Femur (tissue), 1 donor: ENCODE data around the gene TSPEAR.
"Not testable (repeated sequence)": the region's sequence is repeated elsewhere in the genome, so short reads cannot be mapped to it uniquely, and the experiment has no call there.

ENCODE experiments used
- DNase-seq: peaks from one replicate; pipeline ENCODE4 v3.0.0-alpha.2; 2017

Gene TSPEAR

DNA sequence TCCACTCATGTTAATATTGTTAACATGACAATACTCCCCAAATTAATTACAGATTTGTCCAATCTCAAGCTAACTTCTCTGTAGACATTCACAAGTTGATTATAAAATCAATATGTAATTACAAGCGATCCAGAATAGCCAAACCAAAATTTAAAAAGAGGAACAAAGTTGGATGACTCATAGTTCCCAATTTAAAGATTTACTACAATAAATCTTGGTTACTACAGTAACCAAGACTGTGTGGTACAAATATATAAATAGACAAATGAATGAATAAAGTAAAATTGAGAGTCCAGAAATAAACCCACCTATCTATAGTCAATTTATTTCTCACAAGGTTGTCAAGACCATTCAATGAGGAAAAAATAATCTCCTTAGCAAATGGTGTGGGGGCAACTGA lies 145.0 kb downstream of the TSPEAR start:
- DNase-seq, result no peak

- DNase-seq, result no peak
Observed at GRCh38 chr21:44564886-44565598, 146.3 kb downstream of the TSPEAR start.

DNA sequence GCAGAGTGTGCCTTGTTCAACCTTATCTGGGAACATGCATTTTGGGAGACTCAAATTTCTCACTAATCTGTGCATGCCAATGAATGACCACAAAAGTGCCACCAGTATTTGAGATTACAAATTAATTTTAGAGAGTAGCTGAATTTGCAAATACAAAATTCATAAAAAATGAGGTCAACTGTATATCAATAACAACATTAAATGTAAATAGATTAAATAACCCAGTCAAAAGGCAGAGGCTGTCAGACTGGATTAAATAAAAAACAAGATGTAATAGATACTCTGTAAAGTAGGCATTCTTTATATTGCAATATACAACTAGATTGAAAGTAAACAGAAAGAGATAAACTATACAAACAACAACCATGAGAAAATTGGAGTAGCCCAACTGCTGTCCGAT lies 147.3 kb downstream of the TSPEAR start:
- no peak for DNase-seq

- no peak for DNase-seq
Observed at GRCh38 chr21:44558695-44559094, 152.7 kb downstream of the TSPEAR start, which contains the start of gene KRTAP10-3. Gene KRTAP10-3, minus strand, starts transcription at chr21:44558795. Its CDS starts 80 bp downstream, at chr21:44558715.

DNA sequence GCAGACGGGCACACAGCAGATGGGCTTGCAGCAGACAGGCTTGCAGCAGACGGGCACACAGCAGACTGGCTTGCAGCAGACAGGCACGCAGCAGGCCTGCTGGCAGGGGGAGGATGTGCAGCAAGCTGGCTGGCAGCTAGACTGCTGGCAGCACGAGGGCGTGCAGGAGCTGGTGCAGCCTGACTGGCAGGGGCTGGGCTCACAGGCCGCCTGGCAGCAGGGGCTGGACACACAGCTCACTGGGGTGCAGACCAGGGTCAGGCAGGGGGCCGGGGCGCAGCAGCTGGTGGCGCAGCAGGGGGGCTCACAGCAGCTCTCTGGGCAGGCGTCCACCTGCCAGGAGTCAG lies 153.1 kb downstream of the TSPEAR start:
- not testable (repeated sequence) for DNase-seq

GRCh38 chr21:44557491-44558328 lies 153.7 kb downstream of the TSPEAR start:
- DNase-seq, result no peak

DNA sequence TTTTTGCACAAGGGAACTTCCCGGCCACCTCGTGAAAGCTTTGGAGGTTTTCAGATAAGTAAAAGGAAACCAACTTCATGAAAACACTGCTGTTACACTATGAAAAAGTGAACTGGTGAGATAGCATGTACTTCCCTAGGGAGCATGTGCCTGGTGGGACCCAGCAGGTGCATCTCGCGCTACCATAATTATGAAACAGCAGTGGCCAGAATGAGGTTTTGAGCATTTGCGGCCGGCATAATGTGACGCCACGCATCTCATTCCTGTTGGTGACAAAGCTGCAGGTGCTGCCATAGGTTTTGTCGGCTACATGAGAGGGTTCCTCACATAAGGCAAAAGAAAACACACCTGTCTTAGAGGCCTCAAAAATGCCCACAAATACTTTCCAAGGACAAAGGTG lies 154.5 kb downstream of the TSPEAR start:
- no peak for DNase-seq

DNA sequence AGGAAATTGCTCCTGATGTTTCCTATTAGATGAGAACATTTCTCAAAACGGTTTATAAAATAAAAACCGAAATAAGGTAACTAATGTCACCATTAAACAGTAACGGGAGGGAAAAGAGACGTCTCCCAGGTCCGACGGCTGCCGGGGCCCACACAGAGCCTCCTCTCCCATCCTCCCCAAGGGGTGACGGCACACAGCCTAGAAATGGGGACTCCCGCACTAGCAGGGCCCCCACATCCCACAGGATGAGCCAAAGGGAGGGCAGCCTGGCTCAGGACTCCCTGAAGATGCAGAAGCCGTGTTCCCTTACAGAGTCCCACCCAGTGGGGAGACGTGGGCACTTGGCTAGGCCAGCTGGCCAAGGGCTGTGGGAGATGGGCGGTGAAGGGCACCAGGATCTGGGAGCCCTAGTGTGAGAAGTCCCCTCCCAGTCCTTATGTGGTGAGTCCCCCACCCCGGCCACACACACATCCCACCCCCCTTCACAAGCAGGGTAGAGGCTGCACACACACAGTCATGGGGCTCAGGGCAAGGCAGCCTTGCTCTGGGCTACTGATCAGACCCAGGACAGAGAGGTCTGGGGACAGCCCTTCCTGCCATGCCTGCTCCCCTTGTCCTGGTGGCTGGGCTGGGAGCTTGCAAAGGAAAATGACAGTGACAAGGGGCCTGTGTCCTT lies 156.0 kb downstream of the TSPEAR start:
- no peak for DNase-seq

- DNase-seq, result no peak
Observed at GRCh38 chr21:44552681-44553080, 158.7 kb downstream of the TSPEAR start.

- no peak for DNase-seq
Observed at GRCh38 chr21:44552136-44552535, 159.2 kb downstream of the TSPEAR start.

DNA sequence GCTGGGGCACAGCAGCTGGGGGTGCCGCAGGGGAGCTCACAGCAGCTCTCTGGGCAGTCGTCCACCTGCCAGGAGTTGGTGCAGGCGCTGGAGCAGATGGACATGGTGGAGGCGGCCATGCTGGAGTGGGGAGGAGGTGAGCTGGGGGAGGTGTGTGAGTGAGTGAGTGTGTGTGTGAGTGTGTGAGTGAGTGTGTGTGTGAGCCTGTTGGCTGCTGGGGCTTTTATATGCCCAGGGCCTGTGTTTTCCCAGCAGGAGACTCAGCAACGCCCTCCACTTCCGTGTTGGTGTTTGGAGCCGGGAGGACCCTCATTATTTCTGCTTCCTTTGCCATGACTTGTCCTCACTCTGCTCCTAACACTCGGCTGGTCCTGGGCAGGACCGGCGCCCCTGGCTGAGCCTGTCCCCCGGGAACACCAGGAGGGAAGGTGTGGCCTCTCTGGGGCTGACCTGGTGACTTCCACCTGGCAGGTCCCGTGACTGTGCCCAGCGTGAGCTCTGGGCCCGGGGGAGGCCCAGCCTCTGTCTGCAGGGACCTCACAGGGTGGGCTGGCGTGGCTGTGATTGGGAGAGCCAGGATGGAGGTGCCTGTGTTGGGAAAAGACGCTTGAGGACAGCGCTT lies 159.9 kb downstream of the TSPEAR start, which contains the start of gene KRTAP10-2:
Gene KRTAP10-2, minus strand, starts transcription at position 166 of the 622 bp plus-strand sequence. Its CDS starts 47 bp downstream, at position 119.
- no peak for DNase-seq

GRCh38 chr21:44550807-44551206 lies 160.6 kb downstream of the TSPEAR start:
- no peak for DNase-seq

DNA sequence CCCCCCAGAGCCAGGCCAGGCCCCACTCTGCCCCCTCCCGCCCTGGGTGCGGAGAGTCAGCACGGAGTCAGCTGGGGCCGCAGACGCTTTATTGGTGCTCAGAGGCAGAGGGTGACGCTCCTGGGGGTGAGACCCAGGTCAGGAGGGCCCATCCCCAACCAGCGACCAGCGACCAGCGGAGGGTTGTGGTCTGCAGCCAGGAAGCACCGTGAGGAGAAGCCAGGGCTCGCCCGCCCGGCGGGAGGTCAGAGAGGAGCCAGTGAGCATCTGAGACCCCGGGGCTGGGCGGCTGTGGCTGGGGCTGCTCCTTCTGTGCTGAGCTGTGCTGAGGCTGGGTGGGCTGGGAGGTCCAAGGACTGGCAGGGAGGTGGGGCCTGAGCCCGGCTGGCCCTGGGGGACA lies 161.1 kb downstream of the TSPEAR start:
- DNase-seq, result not testable (repeated sequence)

- DNase-seq, result no peak
Observed at GRCh38 chr21:44549525-44550211, 161.7 kb downstream of the TSPEAR start.

DNA sequence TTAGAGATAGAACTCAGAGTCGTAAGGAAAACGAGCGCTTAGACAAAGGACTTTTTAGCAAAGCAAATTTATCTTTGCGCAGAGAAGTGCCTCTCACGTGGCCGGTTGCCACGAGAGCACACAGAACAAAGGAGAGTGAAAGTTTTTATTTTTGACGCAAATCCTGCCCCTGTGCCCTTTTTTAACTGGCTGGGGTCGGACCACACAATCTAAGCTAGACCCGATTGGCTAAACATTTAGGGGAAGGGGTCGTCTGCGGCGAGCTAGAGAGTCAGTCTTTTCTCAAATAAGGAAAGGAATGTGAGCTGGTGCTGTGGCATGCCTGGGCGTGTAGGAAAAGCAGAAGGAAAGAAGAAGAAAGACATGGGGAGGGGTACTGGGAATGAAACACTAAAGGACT lies 162.4 kb downstream of the TSPEAR start:
- no peak for DNase-seq

DNA sequence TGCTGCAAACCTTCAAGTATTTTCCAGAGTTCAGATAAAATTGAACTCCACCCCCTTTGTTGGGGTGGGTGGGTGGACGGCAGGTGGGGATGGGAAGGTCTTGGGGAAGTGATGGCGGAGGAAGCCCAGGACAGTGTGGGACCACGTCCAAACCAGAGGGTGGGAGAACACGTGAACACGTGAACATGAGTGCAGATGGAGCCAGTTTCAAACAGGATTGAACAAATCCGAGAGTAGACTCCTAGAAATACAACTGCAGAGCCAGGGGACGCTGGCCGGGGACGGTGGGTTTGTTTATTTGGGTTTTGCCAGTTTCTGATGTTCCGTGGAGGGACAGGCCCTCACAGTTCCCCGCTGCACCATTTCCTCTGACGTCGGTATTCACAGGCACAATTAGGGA lies 163.0 kb downstream of the TSPEAR start:
- DNase-seq, result no peak

DNA sequence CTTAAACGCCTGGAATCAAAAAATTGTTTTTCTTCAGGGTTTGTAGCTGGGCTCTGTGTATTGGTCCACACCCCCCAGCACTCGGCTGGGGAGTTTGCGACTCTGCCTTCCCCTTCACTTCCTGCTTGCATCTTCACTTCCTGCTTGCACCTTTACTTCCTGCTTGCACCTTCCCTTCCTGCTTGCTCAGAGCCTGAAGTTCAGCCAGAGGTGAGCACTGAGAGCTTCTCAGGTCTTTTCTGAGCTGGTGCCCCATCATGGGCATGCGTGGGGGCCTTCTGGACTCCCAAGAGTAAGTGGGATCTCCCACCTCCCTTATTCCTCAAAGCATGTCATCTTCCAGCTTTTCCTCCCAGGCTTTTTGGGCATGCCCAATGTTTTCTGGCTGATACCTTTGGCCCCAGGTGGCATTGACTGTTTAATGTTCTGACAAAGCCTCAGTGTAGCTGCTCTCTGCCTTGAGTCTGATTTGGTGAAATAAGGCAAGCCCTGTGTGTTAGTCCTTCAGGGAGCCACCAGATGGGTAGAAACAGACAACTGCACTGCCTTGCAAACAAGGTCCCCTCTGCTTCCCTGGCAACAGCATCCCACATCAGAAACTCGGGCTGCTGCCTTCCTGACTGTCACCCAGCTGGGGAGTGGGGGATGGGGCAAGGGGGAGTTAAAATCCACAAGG lies 163.6 kb downstream of the TSPEAR start:
- no peak for DNase-seq

DNA sequence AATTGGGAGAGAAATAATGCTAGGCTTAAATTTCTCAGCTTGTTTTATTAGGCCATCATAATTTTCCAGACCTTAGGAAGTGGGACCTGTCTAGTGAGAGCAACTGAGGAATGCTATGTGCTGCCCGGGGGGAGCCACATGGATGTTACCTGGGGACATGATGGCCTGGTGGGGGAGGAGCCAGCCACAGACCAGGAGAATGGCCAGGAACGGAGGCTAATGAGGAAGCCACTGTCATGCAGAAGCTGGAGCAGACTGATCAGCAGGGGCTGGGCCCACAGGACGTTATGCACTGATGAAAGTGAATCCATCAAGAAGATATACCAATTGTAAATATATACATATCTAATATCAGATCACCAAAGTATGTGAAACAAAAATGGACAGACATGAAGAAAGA lies 166.8 kb downstream of the TSPEAR start:
- no peak for DNase-seq

DNA sequence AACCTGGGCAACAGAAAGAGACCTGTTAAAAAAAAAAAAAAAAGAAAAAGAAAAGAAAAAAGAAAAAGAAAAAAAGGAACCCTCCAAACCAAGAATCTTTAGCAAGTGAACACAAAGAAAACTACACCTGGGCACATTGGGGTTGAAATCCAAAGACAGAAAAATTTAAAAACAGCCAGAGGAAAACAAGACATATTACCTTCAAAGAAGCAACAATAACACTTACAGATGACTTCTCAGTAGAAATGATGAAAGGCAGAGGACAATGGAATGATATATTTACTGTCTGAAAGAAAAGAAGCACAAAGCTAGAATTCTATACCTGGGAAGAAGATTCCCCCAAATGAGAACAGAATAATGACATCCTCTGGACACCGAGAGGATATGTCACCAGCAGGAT lies 168.7 kb downstream of the TSPEAR start:
- no peak for DNase-seq

GRCh38 chr21:44540741-44541288 lies 170.6 kb downstream of the TSPEAR start:
- DNase-seq, result no peak

GRCh38 chr21:44539991-44540666 lies 171.2 kb downstream of the TSPEAR start, which contains the start of gene KRTAP10-1:
Gene KRTAP10-1, minus strand, starts transcription at chr21:44540195. Its CDS starts 45 bp downstream, at chr21:44540150.
- DNase-seq, result no peak
